Left lung (tissue), 10 donors: ENCODE data around the gene CASK. TPM values are rescaled to one million over a fixed set of nuclear protein-coding genes. Genes with fewer than 3 reads are reported as not detected.

Source experiments
- ATAC-seq: fragments of 200-7000 bp; cut with Tn5 transposase; one replicate; pipeline ENCODE4 v1.9.1; 2020; ENCODE audit warnings: moderate library complexity
- DNase-seq, 4 donors: peaks; one replicate each; pipeline ENCODE4 v3.0.0-alpha.2; 2013 to 2020
- H3K27ac ChIP-seq, 2 donors: fragments of 200-600 bp; sonication (generic) in 1 of 2; one replicate each; pipeline versions ENCODE4 v1.5.0 to v1.8.0; 2020 to 2021
- H3K27me3 ChIP-seq, 2 donors: fragments of 200-600 bp; sonication (generic) in 1 of 2; one replicate each; pipeline versions ENCODE4 v1.5.0 to v1.8.0; 2020 to 2021
- H3K36me3 ChIP-seq, 2 donors: fragments of 200-600 bp; sonication (generic) in 1 of 2; one replicate each; pipeline versions ENCODE4 v1.5.0 to v1.8.0; 2020 to 2021
- H3K4me1 ChIP-seq, 2 donors: fragments of 200-600 bp; one replicate each; pipeline ENCODE4 v1.8.0; 2021
- H3K4me3 ChIP-seq, 2 donors: fragments of 200-600 bp; sonication (generic) in 1 of 2; one replicate each; pipeline versions ENCODE4 v1.5.0 to v1.8.0; 2020 to 2021; ENCODE audit warnings: mild to moderate bottlenecking in 1 of 2
- H3K9me3 ChIP-seq, 2 donors: fragments of 200-600 bp; sonication (generic) in 1 of 2; one replicate each; pipeline versions ENCODE4 v1.5.0 to v1.8.0; 2020 to 2021
- intact Hi-C, 2 donors: fragments of 100-400 bp; cut with DNase I; formaldehyde crosslinking; loops; one replicate each; pipeline versions ENCODE4 v1.11.2 to v1.14.2; 2022
- polyA plus RNA-seq, 6 donors: library from polyadenylated mRNA; unstranded; fragments of 120-200 nt; gene quantifications; one replicate each; pipeline ENCODE4 v1.2.1, GENCODE V29; 2013; ENCODE audit not compliant: insufficient read length in 6 of 6
- total RNA-seq, 2 donors: library from RNA; stranded (reverse); fragmentation: NEBNext Ultra II Directional; extraction: Animal tissue kit (Norgen Biotek cat#: 25700); gene quantifications; one replicate each; pipeline ENCODE4 v1.2.1, GENCODE V29; 2021
- TF ChIP-seq, protein P1 (sequence below), 2 donors: fragments of 200-600 bp; sonication (generic) in 1 of 2; IDR thresholded peaks; one replicate each; pipeline versions ENCODE4 v1.5.0 to v1.8.0; 2021; ENCODE audit warnings: antibody characterized with exemption in 2 of 2
- donor health status: DM: no; HTN: yes; CAD: no.
- donor health status: DM: no; HTN: no; CAD: no.

Gene CASK
- total and polyA plus RNA-seq, 8 donors = 48.2 to 70.7 (median 56.9) TPM

GRCh38 chrX:41589634-41590270, 333.6 kb downstream of the CASK start:
- no peaks in the 10 kb centered on the region for H3K9me3 ChIP-seq
- H3K27me3 ChIP-seq = peaks cover 0 to 5% of the 10 kb centered on the region in 2 donors
- TF ChIP-seq, protein P1, sequence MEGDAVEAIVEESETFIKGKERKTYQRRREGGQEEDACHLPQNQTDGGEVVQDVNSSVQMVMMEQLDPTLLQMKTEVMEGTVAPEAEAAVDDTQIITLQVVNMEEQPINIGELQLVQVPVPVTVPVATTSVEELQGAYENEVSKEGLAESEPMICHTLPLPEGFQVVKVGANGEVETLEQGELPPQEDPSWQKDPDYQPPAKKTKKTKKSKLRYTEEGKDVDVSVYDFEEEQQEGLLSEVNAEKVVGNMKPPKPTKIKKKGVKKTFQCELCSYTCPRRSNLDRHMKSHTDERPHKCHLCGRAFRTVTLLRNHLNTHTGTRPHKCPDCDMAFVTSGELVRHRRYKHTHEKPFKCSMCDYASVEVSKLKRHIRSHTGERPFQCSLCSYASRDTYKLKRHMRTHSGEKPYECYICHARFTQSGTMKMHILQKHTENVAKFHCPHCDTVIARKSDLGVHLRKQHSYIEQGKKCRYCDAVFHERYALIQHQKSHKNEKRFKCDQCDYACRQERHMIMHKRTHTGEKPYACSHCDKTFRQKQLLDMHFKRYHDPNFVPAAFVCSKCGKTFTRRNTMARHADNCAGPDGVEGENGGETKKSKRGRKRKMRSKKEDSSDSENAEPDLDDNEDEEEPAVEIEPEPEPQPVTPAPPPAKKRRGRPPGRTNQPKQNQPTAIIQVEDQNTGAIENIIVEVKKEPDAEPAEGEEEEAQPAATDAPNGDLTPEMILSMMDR (IDR thresholded peaks at IDR 0.05) = no peak
- no peaks in the 10 kb centered on the region for H3K36me3 ChIP-seq
- no peak overlapping the region for H3K4me3 ChIP-seq
- intact Hi-C loops = no loop called here
- no peaks in the 10 kb centered on the region for H3K4me1 ChIP-seq
- peak in 2 of 4 donors; percentile 10 to 12 for DNase-seq
- H3K27ac ChIP-seq = no peak overlapping the region
- peak; percentile 33 for ATAC-seq

GRCh38 chrX:41588271-41588670, 335.1 kb downstream of the CASK start:
- no peaks in the 10 kb centered on the region for H3K36me3 ChIP-seq
- H3K4me3 ChIP-seq = no peak overlapping the region
- no peak for ATAC-seq
- no peak for DNase-seq
- H3K4me1 ChIP-seq = no peaks in the 10 kb centered on the region
- no peak overlapping the region for H3K27ac ChIP-seq
- TF ChIP-seq, protein P1 (IDR thresholded peaks at IDR 0.05) = no peak
- H3K9me3 ChIP-seq = no peaks in the 10 kb centered on the region
- intact Hi-C loops = no loop called here
- peaks cover 0 to 5% of the 10 kb centered on the region in 2 donors for H3K27me3 ChIP-seq

DNA sequence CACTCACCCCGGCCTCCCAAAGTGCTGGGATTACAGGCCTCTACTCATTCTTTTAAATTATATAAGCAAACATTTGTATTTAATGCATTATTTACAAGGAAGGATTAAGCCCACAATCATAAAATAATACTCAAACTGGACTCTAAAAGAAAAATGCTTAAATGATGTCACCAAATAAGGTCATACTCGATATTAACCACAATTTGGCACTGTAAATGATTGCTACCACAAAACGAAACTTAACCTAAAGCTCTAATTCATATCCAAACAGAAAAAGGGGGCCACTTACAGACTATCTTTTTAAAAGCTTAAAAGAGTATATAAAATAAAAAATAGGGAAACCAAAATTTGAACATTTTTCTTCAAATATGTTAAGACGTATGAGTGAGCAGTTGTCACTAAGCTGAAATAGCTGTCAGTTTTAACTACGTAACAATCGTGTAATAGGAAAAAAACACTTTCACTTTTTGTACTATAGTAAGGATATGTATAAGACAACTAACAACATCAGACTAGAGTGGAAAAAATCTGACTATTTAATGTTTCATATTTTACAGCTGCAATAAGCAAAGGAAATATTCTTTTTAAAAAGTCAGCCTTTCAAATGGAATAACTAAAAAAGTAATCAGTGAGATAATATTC, 342.8 kb downstream of the CASK start:
- H3K4me3 ChIP-seq = no peak overlapping the region
- no peak for DNase-seq
- H3K4me1 ChIP-seq = no peaks in the 10 kb centered on the region
- H3K27me3 ChIP-seq = no peaks in the 10 kb centered on the region
- no peaks in the 10 kb centered on the region for H3K9me3 ChIP-seq
- no peak overlapping the region for H3K27ac ChIP-seq
- H3K36me3 ChIP-seq = no peaks in the 10 kb centered on the region
- no peak for ATAC-seq
- intact Hi-C loops = no loop called here
- TF ChIP-seq, protein P1 (IDR thresholded peaks at IDR 0.05) = no peak

GRCh38 chrX:41563876-41564275, 359.5 kb downstream of the CASK start:
- no peak overlapping the region for H3K4me3 ChIP-seq
- H3K36me3 ChIP-seq = no peaks in the 10 kb centered on the region
- H3K4me1 ChIP-seq = peaks cover 0 to 26% of the 10 kb centered on the region in 2 donors
- ATAC-seq = no peak
- H3K27ac ChIP-seq = no peak overlapping the region
- DNase-seq = peak in 1 of 4 donors; percentile 28
- TF ChIP-seq, protein P1 (IDR thresholded peaks at IDR 0.05) = no peak
- no peaks in the 10 kb centered on the region for H3K27me3 ChIP-seq
- intact Hi-C loops = no loop called here
- no peaks in the 10 kb centered on the region for H3K9me3 ChIP-seq

DNA sequence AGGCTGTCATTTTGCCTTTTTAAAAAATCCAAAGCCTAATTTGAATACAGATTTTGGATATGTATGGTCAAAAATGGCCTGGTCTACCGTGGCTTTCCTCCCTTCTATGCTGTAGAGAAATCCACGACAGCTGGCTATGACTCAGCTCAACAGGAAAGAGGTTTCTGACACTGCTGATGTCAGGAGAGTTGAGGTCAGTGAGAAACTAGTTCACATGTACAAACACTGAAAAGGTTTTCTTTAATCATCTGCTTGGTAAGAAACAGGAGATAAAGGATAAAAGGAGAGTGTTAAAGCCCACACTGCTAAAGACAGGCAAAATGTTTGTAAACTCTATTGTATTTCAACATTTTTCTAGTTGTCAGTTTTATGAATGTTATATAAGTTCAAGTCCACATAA, 362.3 kb downstream of the CASK start:
- peak overlapping the region; percentile 5 to 55 for H3K27ac ChIP-seq

More for the DNA sequence above, 362.3 kb downstream of the CASK start:
- TF ChIP-seq, protein P1 (IDR thresholded peaks at IDR 0.05) = no peak
- ATAC-seq (peak; percentile 77), DNase-seq (peak in 1 of 4 donors; percentile 23)
- intact Hi-C loops = no loop called here
- peaks cover 0 to 26% of the 10 kb centered on the region in 2 donors for H3K4me1 ChIP-seq
- peaks cover 0 to 7% of the 10 kb centered on the region in 2 donors for H3K27me3 ChIP-seq
- H3K36me3 ChIP-seq = no peaks in the 10 kb centered on the region
- no peak overlapping the region for H3K4me3 ChIP-seq
- no peaks in the 10 kb centered on the region for H3K9me3 ChIP-seq
